ENCODE data around the gene CCL3. TPM values are rescaled to one million over a fixed set of nuclear protein-coding genes. Genes with fewer than 3 reads are reported as not detected.

Gene CCL3
- total RNA-seq, 1 experiment from 2014 or later, result 0.72 TPM

GRCh38 chr17:36127199-36127893 lies 37.4 kb upstream of the CCL3 start (continued):
- TF ChIP-seq AFF4 (CRISPR knock-in tag; IDR thresholded peaks at IDR 0.05; ENCODE audit: borderline replicate concordance) (no peak), ZMAT4 (CRISPR knock-in tag; IDR thresholded peaks at IDR 0.05) (no peak), ZNF138 (CRISPR knock-in tag; conservative IDR thresholded peaks at IDR 0.05) (no peak), CREB1 (CRISPR knock-in tag; IDR thresholded peaks at IDR 0.05) (no peak), CTCF (IDR thresholded peaks at IDR 0.05) (no peak), ZNF317 (CRISPR knock-in tag; IDR thresholded peaks at IDR 0.05; ENCODE audit: borderline replicate concordance, low read depth) (no peak)

- H3K4me3 Mint-ChIP-seq, result no peak overlapping the region
- no peak for TF ChIP-seq IRF1 (CRISPR knock-in tag; IDR thresholded peaks at IDR 0.05)
- TF ChIP-seq KAT7 (CRISPR knock-in tag; IDR thresholded peaks at IDR 0.05; ENCODE audit: borderline replicate concordance), result no peak
- peak; percentile 73 for TF ChIP-seq USF2 (CRISPR knock-in tag; IDR thresholded peaks at IDR 0.05)
- TF ChIP-seq GABPB1 (CRISPR knock-in tag; IDR thresholded peaks at IDR 0.05), result no peak
- TF ChIP-seq ATF6 (CRISPR knock-in tag; IDR thresholded peaks at IDR 0.05), result no peak
- peaks cover 35% of the 10 kb centered on the region for H3K36me3 Mint-ChIP-seq
- DNase-seq (ENCODE audit: low spot score) (peak; percentile 31), ATAC-seq (peak; percentile 67)
- POLR2A ChIA-PET, result no interaction called here
- peaks cover 36% of the 10 kb centered on the region for H3K4me1 Mint-ChIP-seq
- CTCF ChIA-PET, result interaction anchor here (0.6 to 1.9 kb wide), 4 partner anchors 23 to 358 kb away, joined by 3 to 7 read pairs (median 4); no protein-coding TSS in a partner anchor
- H3K9me3 Mint-ChIP-seq, result peaks cover 42% of the 10 kb centered on the region
- H3K27ac Mint-ChIP-seq, result no peak overlapping the region
- H3K27me3 Mint-ChIP-seq (ENCODE audit: low read depth), result peaks cover 37% of the 10 kb centered on the region
These were observed 35.2 kb upstream of the CCL3 start for GRCh38 chr17:36124879-36125824.
